Heart left ventricle (tissue), 13 donors: ENCODE data around the gene TMEM82.

Source experiments
- POLR2A ChIP-seq, 2 donors: fragments of 450-650 bp; IDR thresholded peaks; one replicate each; pipeline ENCODE4 v1.6.1; 2017; ENCODE audit warnings: antibody characterized with exemption in 2 of 2, mild to moderate bottlenecking in 2 of 2, moderate library complexity in 2 of 2
- TF ChIP-seq, protein P1 (sequence below), 12 donors: fragments of 200-600 bp; sonication (generic) in 4 of 12; IDR thresholded peaks; one replicate each; pipeline versions ENCODE4 v1.5.0 to v1.8.0; 2018 to 2022; ENCODE audit warnings: antibody characterized with exemption in 12 of 12, mild to moderate bottlenecking in 5 of 12
- donor health status: ischemic (EF 13 %, LVEDD 7.1; RV severe dilation, severe dysfunction).
- donor health status: DM: no; HTN: yes; CAD: no.
- donor health status: DM: no; HTN: no; CAD: no.
- donor health status: ischemic (EF 25% LVEDD 6.9; RV normal size, moderate dysfunction).
- donor health status: ischemic (EF 25% LVEDD 5.7; RV mildly dilated, moderate dysfunction).
- donor health status: ischemic (EF 35%, LVEDD 5.7; RV mildly dilated, moderate dysfunction).
- donor health status: nonischemic (EF 11% LVEDD 7.7; RV severe dilation, severe dysfunction).
- donor health status: DM: yes; HTN: yes; CAD: no.
- donor health status: PGD.
- donor health status: ischemic (EF 29% LVEDD 5.4; RV normal size, mild dysfunction).
- donor health status: nonischemic (EF 23%, LVEDD 6.1; RV moderate dilation, normal function).

DNA sequence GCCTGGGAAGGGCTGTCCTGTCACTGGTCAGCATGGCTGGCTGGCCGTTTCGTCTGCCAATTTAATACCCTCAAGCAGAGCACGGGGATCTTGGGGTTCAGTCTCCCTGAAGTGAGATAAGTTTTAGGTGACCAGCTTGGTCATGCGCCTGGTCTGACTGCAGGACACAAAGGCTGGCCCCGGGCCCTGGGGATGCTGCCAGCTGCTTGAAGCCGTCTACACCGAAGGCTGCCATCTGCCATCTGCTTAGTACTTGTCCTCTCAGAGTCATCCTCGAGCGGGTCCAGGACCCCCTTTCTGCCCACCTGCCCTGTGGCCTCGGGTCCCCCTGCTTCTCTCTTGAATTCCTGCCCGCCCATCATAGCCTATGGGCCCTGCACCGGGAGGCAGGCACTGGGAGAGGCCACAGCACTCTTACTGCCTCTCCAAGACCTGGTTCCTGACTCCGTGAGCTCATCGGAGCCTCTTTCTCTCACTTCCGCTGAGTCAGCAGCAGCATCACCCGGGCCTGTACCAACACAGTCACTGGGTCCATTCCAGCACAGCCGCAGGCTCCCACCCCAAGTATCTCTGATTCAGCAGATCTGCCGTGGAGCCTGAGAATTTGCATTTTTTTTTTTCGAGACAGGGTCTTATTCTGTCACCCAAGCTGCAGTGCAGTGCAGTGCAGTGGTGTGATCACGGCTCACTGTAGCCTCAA lies 23.3 kb downstream of the TMEM82 start:
- TF ChIP-seq, protein P1, sequence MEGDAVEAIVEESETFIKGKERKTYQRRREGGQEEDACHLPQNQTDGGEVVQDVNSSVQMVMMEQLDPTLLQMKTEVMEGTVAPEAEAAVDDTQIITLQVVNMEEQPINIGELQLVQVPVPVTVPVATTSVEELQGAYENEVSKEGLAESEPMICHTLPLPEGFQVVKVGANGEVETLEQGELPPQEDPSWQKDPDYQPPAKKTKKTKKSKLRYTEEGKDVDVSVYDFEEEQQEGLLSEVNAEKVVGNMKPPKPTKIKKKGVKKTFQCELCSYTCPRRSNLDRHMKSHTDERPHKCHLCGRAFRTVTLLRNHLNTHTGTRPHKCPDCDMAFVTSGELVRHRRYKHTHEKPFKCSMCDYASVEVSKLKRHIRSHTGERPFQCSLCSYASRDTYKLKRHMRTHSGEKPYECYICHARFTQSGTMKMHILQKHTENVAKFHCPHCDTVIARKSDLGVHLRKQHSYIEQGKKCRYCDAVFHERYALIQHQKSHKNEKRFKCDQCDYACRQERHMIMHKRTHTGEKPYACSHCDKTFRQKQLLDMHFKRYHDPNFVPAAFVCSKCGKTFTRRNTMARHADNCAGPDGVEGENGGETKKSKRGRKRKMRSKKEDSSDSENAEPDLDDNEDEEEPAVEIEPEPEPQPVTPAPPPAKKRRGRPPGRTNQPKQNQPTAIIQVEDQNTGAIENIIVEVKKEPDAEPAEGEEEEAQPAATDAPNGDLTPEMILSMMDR (IDR thresholded peaks at IDR 0.05): no peak
- no peak for TF ChIP-seq POLR2A (IDR thresholded peaks at IDR 0.05)
